Natural killer cell (primary cell): ENCODE data around the gene C11orf86. TPM values are rescaled to one million over a fixed set of nuclear protein-coding genes. Genes with fewer than 3 reads are reported as not detected.

Source experiments
- ATAC-seq, 3 donors: fragments of 150-1000 bp in 2 of 3; fragments of 200-7000 bp in 1 of 3; cut with Tn5 transposase; 1 replicate in 1 of 3; 2 replicates in 2 of 3; pipeline ENCODE4 v1.10.0; 2021; ENCODE audit warnings: mild to moderate bottlenecking in 2 of 3, moderate library complexity in 2 of 3
- DNase-seq, 2 donors: peaks; one replicate each; pipeline versions ENCODE4 v3.0.0 to v3.0.0-alpha.2; 2013 to 2021; ENCODE audit warnings: mixed read lengths in 1 of 2
- H3K27ac ChIP-seq: one replicate; pipeline ENCODE4 v1.5.1; 2013; ENCODE audit warnings: mild to moderate bottlenecking, low read length
- H3K27me3 ChIP-seq: one replicate; pipeline ENCODE4 v1.6.1; 2013; ENCODE audit warnings: low read length; ENCODE audit not compliant: control insufficient read depth, insufficient read depth
- H3K36me3 ChIP-seq: one replicate; pipeline ENCODE4 v1.6.1; 2013; ENCODE audit warnings: low read length; ENCODE audit not compliant: control insufficient read depth, insufficient read depth
- H3K4me1 ChIP-seq: one replicate; pipeline ENCODE4 v1.6.1; 2013; ENCODE audit warnings: low read length; ENCODE audit not compliant: control insufficient read depth, insufficient read depth
- H3K4me3 ChIP-seq: one replicate; pipeline ENCODE4 v1.5.1; 2013; ENCODE audit warnings: low read length
- H3K9me3 ChIP-seq: one replicate; pipeline ENCODE4 v1.6.1; 2013; ENCODE audit warnings: low read length; ENCODE audit not compliant: control insufficient read depth, insufficient read depth
- H3K27ac Mint-ChIP-seq, 2 donors: one replicate each; pipeline ENCODE4 v1.8.0; 2022; ENCODE audit warnings: mild to moderate bottlenecking in 2 of 2, mixed read lengths in 2 of 2, moderate library complexity in 1 of 2
- H3K27me3 Mint-ChIP-seq, 2 donors: one replicate each; pipeline ENCODE4 v1.8.0; 2022; ENCODE audit warnings: low read depth in 2 of 2, mixed read lengths in 2 of 2
- H3K36me3 Mint-ChIP-seq: one replicate; pipeline ENCODE4 v1.8.0; 2022; ENCODE audit warnings: mixed read lengths
- H3K4me1 Mint-ChIP-seq, 2 donors: one replicate each; pipeline ENCODE4 v1.8.0; 2022; ENCODE audit warnings: mixed read lengths in 2 of 2
- H3K4me3 Mint-ChIP-seq: one replicate; pipeline ENCODE4 v1.8.0; 2022; ENCODE audit warnings: mild to moderate bottlenecking, moderate library complexity, mixed read lengths
- H3K9me3 Mint-ChIP-seq, 2 donors: one replicate each; pipeline ENCODE4 v1.8.0; 2022; ENCODE audit warnings: mixed read lengths in 2 of 2
- WGBS: methylation state at CpG from one replicate; pipeline ENCODE4 v1.1.7; 2013; ENCODE audit warnings: missing lambda C conversion rate; ENCODE audit not compliant: insufficient coverage; 5-methylcytosine and 5-hydroxymethylcytosine counted together
- intact Hi-C: fragments of 100-400 bp; cut with micrococcal nuclease; formaldehyde crosslinking; loops from one replicate; pipeline ENCODE4 v1.14.2; 2022
- total RNA-seq, 4 donors: library from RNA; stranded (reverse); fragments of 120-200 nt in 1 of 4; gene quantifications; one replicate each; pipeline versions ENCODE4 v1.2.3 to v1.2.4, GENCODE V29; 2013 to 2022
- TF ChIP-seq, protein P1 (sequence below): fragments of 200-600 bp; IDR thresholded peaks from one replicate; pipeline ENCODE4 v1.8.0; 2022; ENCODE audit warnings: antibody characterized with exemption

Gene C11orf86, protein sequence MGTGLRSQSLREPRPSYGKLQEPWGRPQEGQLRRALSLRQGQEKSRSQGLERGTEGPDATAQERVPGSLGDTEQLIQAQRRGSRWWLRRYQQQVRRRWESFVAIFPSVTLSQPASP
- total RNA-seq: not detected
- not detected for total RNA-seq (2013)

DNA sequence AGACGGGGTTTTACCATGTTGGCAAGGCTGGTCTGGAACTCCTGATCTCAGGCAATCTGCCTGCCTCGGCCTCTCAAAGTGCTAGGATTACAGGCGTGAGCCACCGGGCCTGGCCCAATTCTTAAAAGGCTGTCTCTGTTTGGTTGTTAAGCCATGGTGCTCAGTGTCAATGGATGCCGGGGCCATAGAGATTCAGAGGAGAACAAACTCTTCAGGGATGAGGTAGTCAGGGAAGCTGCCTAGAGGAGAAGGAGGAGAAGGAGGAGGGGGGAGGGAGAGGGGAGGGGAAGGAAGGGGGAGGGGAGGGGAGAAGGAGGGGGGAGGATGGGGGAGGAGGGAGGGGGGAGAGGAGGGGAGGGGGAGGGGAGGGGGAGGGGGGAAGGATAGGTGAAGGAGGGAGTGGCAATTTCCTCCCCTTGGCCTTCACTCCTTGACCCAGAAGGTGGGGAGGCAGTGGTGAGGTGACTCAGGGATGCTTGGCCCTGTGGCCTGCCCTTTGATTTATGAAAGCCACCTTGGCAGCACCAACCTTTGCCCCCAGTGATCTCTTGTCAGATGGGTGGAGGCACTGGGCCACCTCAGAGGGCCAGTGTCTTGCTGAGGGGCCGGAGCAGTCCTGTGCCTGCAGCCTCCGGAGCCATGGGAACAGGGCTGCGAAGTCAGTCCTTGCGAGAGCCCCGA lies at the start of gene C11orf86:
Gene C11orf86, plus strand, starts transcription at position 581 of the 681 bp plus-strand sequence. Its CDS starts 59 bp downstream, at position 640.
- peaks cover 0 to 2% of the 10 kb centered on the region in 2 donors for H3K9me3 Mint-ChIP-seq
- no peak for ATAC-seq
- H3K27me3 Mint-ChIP-seq: peaks cover 7 to 8% of the 10 kb centered on the region in 2 donors
- no peak within 1 kb of the TSS for H3K4me3 Mint-ChIP-seq
- Histone ChIP-seq H3K9me3 (peaks cover 9% of the 10 kb centered on the region), H3K36me3 (no peaks in the 10 kb centered on the region), H3K27ac (no peak within 1 kb of the TSS), H3K4me1 (peaks cover 3% of the 10 kb centered on the region), H3K27me3 (no peaks in the 10 kb centered on the region), H3K4me3 (no peak within 1 kb of the TSS)
- intact Hi-C loops: no loop called here
- 87% methylated on average over 10 of the region's 10 CpGs for WGBS
- no peaks in the 10 kb centered on the region for H3K36me3 Mint-ChIP-seq
- no peak for DNase-seq
- H3K4me1 Mint-ChIP-seq: no peaks in the 10 kb centered on the region
- TF ChIP-seq, protein P1, sequence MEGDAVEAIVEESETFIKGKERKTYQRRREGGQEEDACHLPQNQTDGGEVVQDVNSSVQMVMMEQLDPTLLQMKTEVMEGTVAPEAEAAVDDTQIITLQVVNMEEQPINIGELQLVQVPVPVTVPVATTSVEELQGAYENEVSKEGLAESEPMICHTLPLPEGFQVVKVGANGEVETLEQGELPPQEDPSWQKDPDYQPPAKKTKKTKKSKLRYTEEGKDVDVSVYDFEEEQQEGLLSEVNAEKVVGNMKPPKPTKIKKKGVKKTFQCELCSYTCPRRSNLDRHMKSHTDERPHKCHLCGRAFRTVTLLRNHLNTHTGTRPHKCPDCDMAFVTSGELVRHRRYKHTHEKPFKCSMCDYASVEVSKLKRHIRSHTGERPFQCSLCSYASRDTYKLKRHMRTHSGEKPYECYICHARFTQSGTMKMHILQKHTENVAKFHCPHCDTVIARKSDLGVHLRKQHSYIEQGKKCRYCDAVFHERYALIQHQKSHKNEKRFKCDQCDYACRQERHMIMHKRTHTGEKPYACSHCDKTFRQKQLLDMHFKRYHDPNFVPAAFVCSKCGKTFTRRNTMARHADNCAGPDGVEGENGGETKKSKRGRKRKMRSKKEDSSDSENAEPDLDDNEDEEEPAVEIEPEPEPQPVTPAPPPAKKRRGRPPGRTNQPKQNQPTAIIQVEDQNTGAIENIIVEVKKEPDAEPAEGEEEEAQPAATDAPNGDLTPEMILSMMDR: no peak
- no peak within 1 kb of the TSS for H3K27ac Mint-ChIP-seq

DNA sequence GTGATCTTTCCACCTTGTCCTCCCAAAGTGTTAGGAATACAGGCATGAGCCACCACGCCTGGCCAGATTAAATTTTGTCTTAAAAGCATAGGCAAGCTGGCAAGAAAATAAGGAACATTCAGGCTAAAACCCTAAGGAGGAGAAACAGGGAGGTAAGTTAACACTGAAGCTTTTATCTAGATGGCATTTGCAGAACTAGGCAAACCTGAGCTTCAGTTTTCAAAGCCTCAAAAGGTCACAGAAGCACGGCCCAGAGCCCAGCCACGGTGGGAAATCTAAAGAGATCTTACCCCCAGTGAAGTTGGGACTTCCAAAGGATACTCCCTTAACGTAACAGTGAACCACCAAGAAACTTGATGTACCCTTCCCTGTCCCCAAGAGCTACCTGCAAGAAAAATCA lies 45.4 kb upstream of the C11orf86 start:
- intact Hi-C loops: no loop called here
- no peak for ATAC-seq

DNA sequence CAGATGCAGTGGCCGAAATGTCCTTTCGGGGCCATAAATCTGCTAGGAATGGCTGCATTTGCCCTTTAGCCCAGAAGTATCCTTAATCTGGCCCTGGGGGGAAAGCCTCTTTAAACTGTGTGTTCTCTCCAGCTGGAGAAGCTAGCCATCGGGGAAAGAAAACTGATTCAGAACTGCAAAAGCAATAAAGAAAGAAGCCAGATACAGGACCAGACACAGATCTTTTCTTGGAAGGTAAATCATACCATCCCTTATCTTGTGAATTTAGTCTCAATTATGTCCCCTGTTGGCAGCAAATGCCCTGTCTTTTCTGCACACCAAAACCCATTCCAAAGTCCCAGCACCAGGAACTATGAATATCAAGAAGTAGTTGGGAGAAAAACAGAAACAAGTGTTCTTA lies 42.6 kb upstream of the C11orf86 start:
- ATAC-seq (no peak), DNase-seq (no peak)
- WGBS: 97% methylated on average over 3 of the region's 3 CpGs
- no peak overlapping the region for H3K4me3 Mint-ChIP-seq
- Histone ChIP-seq H3K36me3 (no peaks in the 10 kb centered on the region), H3K27me3 (no peaks in the 10 kb centered on the region), H3K4me3 (no peak overlapping the region), H3K27ac (no peak overlapping the region), H3K9me3 (no peaks in the 10 kb centered on the region), H3K4me1 (no peaks in the 10 kb centered on the region)
- H3K36me3 Mint-ChIP-seq: no peaks in the 10 kb centered on the region
- TF ChIP-seq, protein P1: no peak
- no peaks in the 10 kb centered on the region for H3K9me3 Mint-ChIP-seq
- no peaks in the 10 kb centered on the region for H3K4me1 Mint-ChIP-seq
- intact Hi-C loops: no loop called here
- peaks cover 7 to 15% of the 10 kb centered on the region in 2 donors for H3K27me3 Mint-ChIP-seq
- no peak overlapping the region for H3K27ac Mint-ChIP-seq

More for the DNA sequence above, 45.4 kb upstream of the C11orf86 start:
- H3K27ac Mint-ChIP-seq: no peak overlapping the region
- DNase-seq: no peak
- Histone ChIP-seq H3K9me3 (no peaks in the 10 kb centered on the region), H3K36me3 (no peaks in the 10 kb centered on the region), H3K4me1 (no peaks in the 10 kb centered on the region), H3K4me3 (no peak overlapping the region), H3K27ac (no peak overlapping the region), H3K27me3 (no peaks in the 10 kb centered on the region)
- H3K4me3 Mint-ChIP-seq: no peak overlapping the region
- H3K9me3 Mint-ChIP-seq: no peaks in the 10 kb centered on the region
- no peaks in the 10 kb centered on the region for H3K36me3 Mint-ChIP-seq
- H3K4me1 Mint-ChIP-seq: no peaks in the 10 kb centered on the region
- H3K27me3 Mint-ChIP-seq: peaks cover 7 to 15% of the 10 kb centered on the region in 2 donors
- TF ChIP-seq, protein P1: no peak
- 68% methylated on average over 4 of the region's 4 CpGs for WGBS
